Mesendoderm (in vitro differentiated cells): ENCODE results near the gene ADRA2A.

Experiments
- DNase-seq: peaks from one replicate; pipeline ENCODE4 v3.0.0; 2013
- H2AK5ac ChIP-seq: 2 replicates; pipeline ENCODE4 v1.6.1; 2013; ENCODE audit warnings: low read length, inconsistent platforms
- H2BK120ac ChIP-seq: 2 replicates; pipeline ENCODE4 v1.6.1; 2013; ENCODE audit warnings: low read depth, mild to moderate bottlenecking, low read length, moderate library complexity, mixed read lengths
- H2BK15ac ChIP-seq: replicated peaks from 2 replicates; pipeline ENCODE4 v1.6.1; 2013; ENCODE audit warnings: low read depth, mild to moderate bottlenecking, moderate library complexity
- H2BK5ac ChIP-seq: 2 replicates; pipeline ENCODE4 v1.6.1; 2013; ENCODE audit warnings: low read length, inconsistent platforms
- H3K18ac ChIP-seq: 2 replicates; pipeline ENCODE4 v1.6.1; 2013; ENCODE audit warnings: mild to moderate bottlenecking, low read length, mixed read lengths
- H3K23ac ChIP-seq: one replicate; pipeline ENCODE4 v1.6.1; 2013; ENCODE audit warnings: low read length
- H3K27ac ChIP-seq: 2 replicates; pipeline ENCODE4 v1.5.1; 2013; ENCODE audit warnings: low read depth, mild to moderate bottlenecking, inconsistent platforms, low read length, moderate library complexity
- H3K27me3 ChIP-seq: 2 replicates; pipeline ENCODE4 v1.6.1; 2013; ENCODE audit warnings: low read length, control low read depth, mild to moderate bottlenecking, inconsistent platforms; ENCODE audit not compliant: insufficient read depth, poor library complexity
- H3K36me3 ChIP-seq: 2 replicates; pipeline ENCODE4 v1.6.1; 2013; ENCODE audit warnings: low read length, inconsistent platforms; ENCODE audit not compliant: control insufficient read depth, insufficient read depth
- H3K4ac ChIP-seq: one replicate; pipeline ENCODE4 v1.6.1; 2013; ENCODE audit warnings: low read depth, mild to moderate bottlenecking, low read length, moderate library complexity
- H3K4me1 ChIP-seq: 2 replicates; pipeline ENCODE4 v1.6.1; 2013; ENCODE audit warnings: low read depth, low read length, inconsistent platforms; ENCODE audit not compliant: control insufficient read depth
- H3K4me2 ChIP-seq: 2 replicates; pipeline ENCODE4 v1.6.1; 2013; ENCODE audit warnings: low read length
- H3K4me3 ChIP-seq: 2 replicates; pipeline ENCODE4 v1.5.1; 2013; ENCODE audit warnings: mild to moderate bottlenecking, low read length
- H3K56ac ChIP-seq: one replicate; pipeline ENCODE4 v1.6.1; 2013; ENCODE audit warnings: low read length
- H3K79me1 ChIP-seq: 2 replicates; pipeline ENCODE4 v1.6.1; 2013; ENCODE audit warnings: low read length, inconsistent platforms
- H3K79me2 ChIP-seq: 2 replicates; pipeline ENCODE4 v1.6.1; 2013; ENCODE audit warnings: mild to moderate bottlenecking, low read length; ENCODE audit not compliant: control insufficient read depth, insufficient read depth
- H3K9ac ChIP-seq: 2 replicates; pipeline ENCODE4 v1.6.1; 2013; ENCODE audit warnings: low read length, inconsistent platforms
- H4K5ac ChIP-seq: one replicate; pipeline ENCODE4 v1.6.1; 2013; ENCODE audit warnings: low read length
- H4K8ac ChIP-seq: one replicate; pipeline ENCODE4 v1.6.1; 2013; ENCODE audit warnings: low read depth, mild to moderate bottlenecking, control low read depth, low read length, moderate library complexity
- WGBS: extraction: QIAGEN DNeasy Blood & Tissue Kit; methylation state at CpG from one replicate; pipeline ENCODE4 v1.1.7; 2013; ENCODE audit warnings: low lambda C conversion rate, missing lambda C conversion rate; ENCODE audit not compliant: insufficient coverage; ENCODE audit errors: extremely low coverage; 5-methylcytosine and 5-hydroxymethylcytosine counted together

The ADRA2A gene

DNA sequence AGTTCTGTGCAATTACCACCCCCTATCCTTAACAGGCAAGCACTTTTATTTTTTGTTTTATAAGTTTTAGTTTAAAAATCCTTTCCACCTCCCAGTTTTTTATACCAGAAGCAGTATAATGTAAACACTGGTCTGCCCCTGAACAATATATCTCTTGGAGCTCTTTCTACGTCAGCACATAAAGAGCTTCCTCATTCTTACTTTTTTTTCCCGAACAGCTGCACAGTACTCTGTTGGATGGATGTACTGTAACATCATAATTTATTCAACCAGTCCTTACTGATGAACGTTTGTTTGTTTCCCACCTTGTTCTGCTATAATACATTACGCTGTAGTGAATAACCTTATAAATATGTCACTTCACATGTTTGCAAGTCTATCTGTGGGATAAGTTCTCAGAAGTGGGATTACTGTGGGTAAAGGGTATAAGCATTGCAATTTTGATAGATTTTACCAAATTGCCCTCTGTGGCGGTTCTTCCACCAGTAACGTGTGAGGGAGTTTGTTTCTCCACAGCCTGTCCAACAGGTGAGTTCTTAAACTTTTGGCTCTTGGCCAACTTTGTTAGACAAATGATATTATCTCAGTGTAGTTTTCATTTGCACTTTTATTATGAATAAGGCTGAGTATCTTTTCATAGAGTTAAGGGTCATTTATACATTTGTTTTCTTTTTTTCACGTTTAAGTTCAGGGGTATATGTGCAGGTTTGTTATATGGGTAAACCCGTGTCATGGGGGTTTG is 32.8 kb downstream of the ADRA2A start:
- WGBS, result no CpG with 5 or more reads among the region's 8 CpGs
- DNase-seq, result no peak
- no peaks in the 10 kb centered on the region for H3K79me2 ChIP-seq
- no peaks in the 10 kb centered on the region for H3K79me1 ChIP-seq
- H2BK15ac ChIP-seq, result no peak overlapping the region
- H3K18ac ChIP-seq, result no peak overlapping the region
- no peak overlapping the region for H4K5ac ChIP-seq
- H3K27ac ChIP-seq, result no peak overlapping the region
- H3K4me3 ChIP-seq, result no peak overlapping the region
- H4K8ac ChIP-seq, result no peak overlapping the region
- H3K4me1 ChIP-seq, result no peaks in the 10 kb centered on the region
- no peaks in the 10 kb centered on the region for H3K36me3 ChIP-seq
- H3K4me2 ChIP-seq, result no peak overlapping the region
- H3K23ac ChIP-seq, result no peak overlapping the region
- no peak overlapping the region for H3K9ac ChIP-seq
- no peak overlapping the region for H3K4ac ChIP-seq
- no peak overlapping the region for H2BK5ac ChIP-seq
- H2BK120ac ChIP-seq, result no peak overlapping the region
- no peak overlapping the region for H3K56ac ChIP-seq
- no peaks in the 10 kb centered on the region for H3K27me3 ChIP-seq
- no peak overlapping the region for H2AK5ac ChIP-seq

DNA sequence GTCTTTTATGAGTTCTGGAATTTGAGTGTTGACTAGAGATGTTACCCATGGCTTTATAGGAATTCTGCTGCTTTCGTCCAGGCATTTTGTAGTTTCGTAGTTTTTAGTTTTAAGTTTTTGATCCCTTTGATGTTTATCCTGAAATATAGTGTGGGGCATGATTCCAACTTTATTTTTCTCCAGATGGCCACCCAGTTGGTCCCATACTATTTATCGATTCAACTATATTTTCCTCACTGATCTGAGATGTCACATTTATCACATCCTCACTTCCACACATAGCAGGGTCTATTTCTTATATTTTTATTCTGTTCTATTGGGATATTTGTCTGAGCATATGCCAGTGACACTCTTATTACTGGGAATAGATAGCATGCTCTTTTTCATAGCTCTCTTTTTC is 33.9 kb downstream of the ADRA2A start:
- Histone ChIP-seq H3K36me3 (no peaks in the 10 kb centered on the region), H3K27me3 (no peaks in the 10 kb centered on the region), H3K56ac (no peak overlapping the region), H3K23ac (no peak overlapping the region), H4K5ac (no peak overlapping the region), H3K9ac (no peak overlapping the region), H3K79me1 (no peaks in the 10 kb centered on the region), H2BK5ac (no peak overlapping the region), H3K4me2 (no peak overlapping the region), H2BK120ac (no peak overlapping the region), H4K8ac (no peak overlapping the region), H2BK15ac (no peak overlapping the region), H3K79me2 (no peaks in the 10 kb centered on the region), H3K4me1 (no peaks in the 10 kb centered on the region), H3K4ac (no peak overlapping the region), H2AK5ac (no peak overlapping the region), H3K4me3 (no peak overlapping the region), H3K27ac (no peak overlapping the region), H3K18ac (no peak overlapping the region)
- WGBS, result no CpG with 5 or more reads among the region's 3 CpGs
- no peak for DNase-seq

DNA sequence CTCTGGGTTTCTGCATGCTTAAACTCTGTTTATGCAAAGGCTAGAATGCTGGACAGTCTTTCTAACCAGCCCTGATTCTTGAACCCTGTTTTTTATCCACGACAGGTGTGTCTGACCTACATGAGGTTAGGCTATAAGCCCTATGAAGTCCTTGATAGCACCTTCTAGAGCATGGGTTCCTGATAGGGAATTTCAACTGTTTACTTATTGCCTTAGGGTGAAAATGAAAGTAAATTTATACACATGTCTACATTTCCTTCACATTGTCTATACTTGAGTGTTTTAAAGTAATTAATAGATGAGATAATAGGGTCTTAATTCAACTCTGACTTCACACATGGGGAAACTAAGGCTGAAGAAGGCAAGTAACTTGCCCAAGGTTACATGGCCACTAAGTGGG is 35.5 kb downstream of the ADRA2A start:
- no peak overlapping the region for H3K4me3 ChIP-seq
- H3K56ac ChIP-seq, result no peak overlapping the region
- no peak overlapping the region for H3K18ac ChIP-seq
- no peak overlapping the region for H2BK15ac ChIP-seq
- H3K4me2 ChIP-seq, result no peak overlapping the region
- H3K4me1 ChIP-seq, result no peaks in the 10 kb centered on the region
- H3K36me3 ChIP-seq, result no peaks in the 10 kb centered on the region
- no CpG with 5 or more reads among the region's 1 CpG for WGBS
- H2AK5ac ChIP-seq, result no peak overlapping the region
- no peaks in the 10 kb centered on the region for H3K79me2 ChIP-seq
- H3K27me3 ChIP-seq, result no peaks in the 10 kb centered on the region
- no peak overlapping the region for H4K5ac ChIP-seq
- H4K8ac ChIP-seq, result no peak overlapping the region
- H3K23ac ChIP-seq, result no peak overlapping the region
- H2BK5ac ChIP-seq, result no peak overlapping the region
- DNase-seq, result no peak
- H3K27ac ChIP-seq, result no peak overlapping the region
- H3K4ac ChIP-seq, result no peak overlapping the region
- no peaks in the 10 kb centered on the region for H3K79me1 ChIP-seq
- no peak overlapping the region for H2BK120ac ChIP-seq
- no peak overlapping the region for H3K9ac ChIP-seq

DNA sequence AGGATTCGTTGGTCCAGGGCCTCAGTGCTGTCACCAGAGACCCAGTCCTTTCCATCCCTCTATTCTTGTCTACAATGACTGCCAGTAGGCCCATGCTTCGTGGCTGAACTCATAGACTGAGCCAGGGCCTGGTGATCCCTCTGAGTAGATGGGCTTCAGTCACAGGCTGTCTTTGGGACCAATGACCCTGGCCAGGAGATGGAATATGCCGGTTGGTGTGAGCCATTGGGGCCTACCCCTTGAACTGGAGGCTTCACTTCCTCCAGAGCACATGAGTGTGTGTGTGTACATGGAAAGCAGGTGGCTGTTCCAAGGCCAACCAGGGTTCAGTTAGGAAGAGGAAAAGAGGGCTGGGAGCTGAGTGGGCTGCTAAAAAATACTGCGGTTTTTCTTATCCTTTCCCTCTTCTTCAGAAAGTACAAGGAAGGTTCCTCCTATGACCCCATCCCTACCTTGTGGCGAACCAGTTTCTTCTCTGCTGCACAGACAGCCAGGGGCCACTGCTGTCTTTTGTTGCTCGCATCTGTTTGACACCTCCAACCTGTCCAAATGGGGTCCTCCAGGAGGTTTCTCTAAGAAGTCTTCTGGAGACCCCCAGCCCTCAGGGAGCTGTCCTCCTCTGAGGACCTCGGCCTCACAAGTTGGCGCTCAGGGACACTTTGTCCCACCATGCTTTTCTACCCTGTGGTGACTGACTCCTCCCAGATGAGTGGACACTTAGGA is 36.6 kb downstream of the ADRA2A start:
- Histone ChIP-seq H3K79me2 (no peaks in the 10 kb centered on the region), H2BK15ac (no peak overlapping the region), H3K4me3 (no peak overlapping the region), H3K18ac (no peak overlapping the region), H2AK5ac (no peak overlapping the region), H3K56ac (no peak overlapping the region), H3K23ac (no peak overlapping the region), H3K27me3 (no peaks in the 10 kb centered on the region), H2BK120ac (no peak overlapping the region), H3K9ac (no peak overlapping the region), H3K79me1 (no peaks in the 10 kb centered on the region), H3K4me2 (no peak overlapping the region), H3K27ac (no peak overlapping the region), H4K8ac (no peak overlapping the region), H2BK5ac (no peak overlapping the region), H4K5ac (no peak overlapping the region), H3K4me1 (no peaks in the 10 kb centered on the region), H3K36me3 (no peaks in the 10 kb centered on the region), H3K4ac (no peak overlapping the region)
- no CpG with 5 or more reads among the region's 8 CpGs for WGBS
- no peak for DNase-seq

DNA sequence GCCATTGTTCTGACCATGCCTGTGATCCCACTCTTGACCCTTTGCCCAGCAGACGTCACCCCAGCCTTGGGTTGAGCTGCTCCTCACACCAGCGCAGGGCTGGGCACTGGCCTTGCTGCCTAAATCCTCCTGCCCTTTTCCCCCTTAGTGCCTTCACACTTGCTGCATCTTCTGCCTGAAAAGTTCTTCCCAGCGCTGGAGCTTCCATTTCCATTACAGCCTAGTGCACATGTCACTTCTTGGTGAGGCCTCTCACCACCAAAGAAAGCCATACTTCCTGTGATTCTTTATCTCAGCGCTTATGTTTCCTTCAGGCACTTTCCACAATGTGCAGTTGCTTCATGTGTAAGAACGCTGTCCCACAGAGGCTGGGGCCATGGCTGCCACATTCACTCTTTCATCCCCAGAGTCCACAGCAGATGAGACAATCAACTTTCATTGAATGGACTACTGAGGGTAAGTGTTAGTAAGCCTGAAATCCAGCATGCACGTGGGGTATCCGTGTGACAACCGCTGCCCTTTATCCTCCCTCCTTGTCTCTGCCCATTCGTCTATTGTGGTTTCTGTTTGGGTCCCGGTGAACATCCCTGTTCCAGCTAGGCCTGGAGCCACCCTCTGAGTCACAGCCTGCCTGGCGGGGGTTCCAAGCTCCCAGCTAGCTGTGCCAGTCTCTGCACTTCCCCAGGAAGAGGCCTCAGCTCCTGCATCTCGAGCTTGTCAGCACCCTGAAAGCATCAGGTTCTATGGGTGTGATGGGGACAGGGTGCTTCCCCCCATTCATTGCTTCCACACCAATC is 37.3 kb downstream of the ADRA2A start:
- Histone ChIP-seq H2BK5ac (no peak overlapping the region), H3K79me1 (no peaks in the 10 kb centered on the region), H3K9ac (no peak overlapping the region), H3K4me1 (no peaks in the 10 kb centered on the region), H3K56ac (no peak overlapping the region), H3K79me2 (no peaks in the 10 kb centered on the region), H3K4me2 (no peak overlapping the region), H3K23ac (no peak overlapping the region), H3K27ac (no peak overlapping the region), H3K18ac (no peak overlapping the region), H3K27me3 (no peaks in the 10 kb centered on the region), H2BK15ac (no peak overlapping the region), H3K4ac (no peak overlapping the region), H2BK120ac (no peak overlapping the region), H4K5ac (no peak overlapping the region), H3K36me3 (no peaks in the 10 kb centered on the region), H2AK5ac (no peak overlapping the region), H3K4me3 (no peak overlapping the region), H4K8ac (no peak overlapping the region)
- WGBS, result no CpG with 5 or more reads among the region's 12 CpGs
- no peak for DNase-seq
